Liver (tissue), 3 donors: Measurements from ENCODE around the gene CHSY1.

Experiments used
- EGR1 ChIP-seq, 2 donors: IDR thresholded peaks; 2 replicates each; pipeline ENCODE4 v1.6.1; 2016 to 2018; ENCODE audit warnings: antibody characterized with exemption in 2 of 2, low read depth in 2 of 2
- FOXA1 ChIP-seq: IDR thresholded peaks from 2 replicates; pipeline ENCODE4 v1.6.1; 2016; ENCODE audit warnings: antibody characterized with exemption
- GABPA ChIP-seq, 2 donors: IDR thresholded peaks in 1 of 2; conservative IDR thresholded peaks in 1 of 2; 2 replicates each; pipeline ENCODE4 v1.6.1; 2016; ENCODE audit warnings: antibody characterized with exemption in 2 of 2, mild to moderate bottlenecking in 1 of 2, moderate library complexity in 1 of 2
- HNF4G ChIP-seq: IDR thresholded peaks from 2 replicates; pipeline ENCODE4 v1.6.1; 2016; ENCODE audit warnings: antibody characterized with exemption
- RAD21 ChIP-seq, 2 donors: IDR thresholded peaks; 2 replicates each; pipeline ENCODE4 v1.6.1; 2016; ENCODE audit warnings: antibody characterized with exemption in 2 of 2, mild to moderate bottlenecking in 2 of 2
- TF ChIP-seq, protein P1 (sequence below): fragments of 150-350 bp; IDR thresholded peaks from 2 replicates; pipeline ENCODE4 v1.5.1; 2017; ENCODE audit warnings: improper control_type of control experiment, low read depth, low read length; ENCODE audit not compliant: missing input control
- TF ChIP-seq, protein P2 (sequence below): IDR thresholded peaks from 2 replicates; pipeline ENCODE4 v1.6.1; 2016; ENCODE audit warnings: antibody characterized with exemption
- donor health status: healthy.
- donor health status: healthy.

DNA sequence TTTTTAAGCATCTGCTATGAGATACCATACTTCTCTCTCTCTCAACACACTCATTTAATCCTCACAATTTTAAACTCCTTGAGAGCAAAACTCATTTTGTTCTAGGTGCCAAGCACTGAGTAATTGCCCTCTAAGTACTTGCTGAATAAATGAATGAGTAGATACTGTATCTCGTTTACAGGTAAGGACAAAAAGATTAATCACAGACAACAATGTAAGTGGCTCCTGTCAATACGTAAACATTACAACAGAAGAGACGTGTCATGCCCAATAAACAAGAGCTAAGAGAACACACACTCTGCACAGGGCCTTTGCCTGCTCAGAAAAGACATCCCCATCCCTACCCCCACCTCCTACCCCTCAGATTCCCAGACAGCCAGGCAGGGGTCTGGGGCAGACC lies 59.8 kb downstream of the CHSY1 start:
- TF ChIP-seq, protein P1, sequence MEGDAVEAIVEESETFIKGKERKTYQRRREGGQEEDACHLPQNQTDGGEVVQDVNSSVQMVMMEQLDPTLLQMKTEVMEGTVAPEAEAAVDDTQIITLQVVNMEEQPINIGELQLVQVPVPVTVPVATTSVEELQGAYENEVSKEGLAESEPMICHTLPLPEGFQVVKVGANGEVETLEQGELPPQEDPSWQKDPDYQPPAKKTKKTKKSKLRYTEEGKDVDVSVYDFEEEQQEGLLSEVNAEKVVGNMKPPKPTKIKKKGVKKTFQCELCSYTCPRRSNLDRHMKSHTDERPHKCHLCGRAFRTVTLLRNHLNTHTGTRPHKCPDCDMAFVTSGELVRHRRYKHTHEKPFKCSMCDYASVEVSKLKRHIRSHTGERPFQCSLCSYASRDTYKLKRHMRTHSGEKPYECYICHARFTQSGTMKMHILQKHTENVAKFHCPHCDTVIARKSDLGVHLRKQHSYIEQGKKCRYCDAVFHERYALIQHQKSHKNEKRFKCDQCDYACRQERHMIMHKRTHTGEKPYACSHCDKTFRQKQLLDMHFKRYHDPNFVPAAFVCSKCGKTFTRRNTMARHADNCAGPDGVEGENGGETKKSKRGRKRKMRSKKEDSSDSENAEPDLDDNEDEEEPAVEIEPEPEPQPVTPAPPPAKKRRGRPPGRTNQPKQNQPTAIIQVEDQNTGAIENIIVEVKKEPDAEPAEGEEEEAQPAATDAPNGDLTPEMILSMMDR, result no peak
- TF ChIP-seq, protein P2, sequence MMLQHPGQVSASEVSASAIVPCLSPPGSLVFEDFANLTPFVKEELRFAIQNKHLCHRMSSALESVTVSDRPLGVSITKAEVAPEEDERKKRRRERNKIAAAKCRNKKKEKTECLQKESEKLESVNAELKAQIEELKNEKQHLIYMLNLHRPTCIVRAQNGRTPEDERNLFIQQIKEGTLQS, result no peak
- TF ChIP-seq GABPA (IDR thresholded peaks at IDR 0.05 in 1 of 2, conservative IDR thresholded peaks at IDR 0.05 in 1 of 2) (no peak), RAD21 (IDR thresholded peaks at IDR 0.05) (no peak), HNF4G (no peak), FOXA1 (no peak), EGR1 (IDR thresholded peaks at IDR 0.05; ENCODE audit: low read depth in 2 of 2) (no peak)
